ENCODE measurements around the gene INVS. TPM values are rescaled to one million over a fixed set of nuclear protein-coding genes. Genes with fewer than 3 reads are reported as not detected.

Gene INVS
- polyA plus RNA-seq, 6 donors from 2014 or later: 1.5 to 14.5 (median 10.0) TPM

- ATAC-seq (ENCODE audit: low read depth in 2 of 2): no peak
- H3K9me3 Mint-ChIP-seq: peaks cover 6 to 37% (median 13%) of the 10 kb centered on the region in 7 donors
- H3K36me3 Mint-ChIP-seq: peaks cover 43 to 52% of the 10 kb centered on the region in 2 donors
Observed at GRCh38 chr9:100284247-100284646, 185.2 kb downstream of the INVS start.

DNA sequence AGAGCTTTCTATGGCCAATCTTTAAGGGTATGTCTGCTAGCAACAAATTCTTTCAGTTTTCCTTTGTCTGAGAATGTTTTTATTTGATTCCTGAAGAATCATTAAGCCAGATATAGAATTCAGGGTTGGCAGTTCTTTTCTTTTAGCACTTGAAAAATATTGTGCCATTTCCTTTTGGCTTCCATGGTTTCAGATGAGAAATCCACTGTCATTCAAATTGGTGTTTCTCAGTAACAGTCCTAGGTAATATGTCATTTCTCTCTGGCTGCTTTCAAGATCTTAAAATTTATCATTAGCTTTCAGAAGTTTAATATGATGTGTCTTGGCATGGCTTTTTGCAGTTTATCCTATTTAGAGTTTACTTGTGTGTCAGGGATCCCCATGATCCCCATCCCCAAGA lies 186.0 kb downstream of the INVS start:
- no peak overlapping the region for H3K27ac Mint-ChIP-seq
- no peaks in the 10 kb centered on the region for H3K4me1 Mint-ChIP-seq
- peak overlapping the region in 1 of 8 donors; percentile 1 for H3K4me3 Mint-ChIP-seq
- peaks cover 52 to 60% of the 10 kb centered on the region in 2 donors for H3K36me3 Mint-ChIP-seq
- ATAC-seq (ENCODE audit: low read depth in 2 of 2): no peak
- peaks cover 9 to 37% (median 13%) of the 10 kb centered on the region in 7 donors for H3K9me3 Mint-ChIP-seq
- no peak for DNase-seq
- H3K27me3 Mint-ChIP-seq: no peaks in the 10 kb centered on the region

More at GRCh38 chr9:100284247-100284646, 185.2 kb downstream of the INVS start:
- no peak overlapping the region for H3K4me3 Mint-ChIP-seq
- no peak for DNase-seq
- no peaks in the 10 kb centered on the region for H3K27me3 Mint-ChIP-seq
- H3K27ac Mint-ChIP-seq: no peak overlapping the region
- H3K4me1 Mint-ChIP-seq: no peaks in the 10 kb centered on the region

GRCh38 chr9:100285601-100286000 lies 186.6 kb downstream of the INVS start:
- H3K27ac Mint-ChIP-seq: no peak overlapping the region
- H3K9me3 Mint-ChIP-seq: peaks cover 9 to 37% (median 13%) of the 10 kb centered on the region in 7 donors
- no peak overlapping the region for H3K4me3 Mint-ChIP-seq
- H3K4me1 Mint-ChIP-seq: no peaks in the 10 kb centered on the region
- ATAC-seq (ENCODE audit: low read depth in 2 of 2) (no peak), DNase-seq (no peak)
- H3K27me3 Mint-ChIP-seq: no peaks in the 10 kb centered on the region
- peaks cover 54 to 64% of the 10 kb centered on the region in 2 donors for H3K36me3 Mint-ChIP-seq

GRCh38 chr9:100286257-100286656 lies 187.2 kb downstream of the INVS start:
- H3K36me3 Mint-ChIP-seq: peaks cover 55 to 64% of the 10 kb centered on the region in 2 donors

DNA sequence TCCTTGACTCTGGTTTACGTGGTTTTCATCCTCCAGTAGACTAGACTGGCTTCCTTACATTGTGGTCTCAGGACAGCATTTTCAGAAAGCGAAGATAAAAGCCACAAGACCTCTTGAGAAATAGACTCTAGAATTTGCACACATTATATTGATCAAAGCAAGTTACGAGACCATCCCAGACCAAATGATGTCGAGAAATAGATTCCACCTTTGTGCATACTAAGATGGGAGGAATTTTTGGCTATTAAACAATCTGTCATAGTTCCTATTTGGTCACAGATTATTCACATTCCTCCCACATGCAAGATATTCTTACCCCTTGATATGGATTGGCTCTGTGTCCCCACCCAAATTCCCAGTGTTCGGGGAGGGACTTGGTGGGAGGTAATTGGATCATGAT lies 188.1 kb downstream of the INVS start:
- H3K4me1 Mint-ChIP-seq: no peaks in the 10 kb centered on the region

More at GRCh38 chr9:100286257-100286656, 187.2 kb downstream of the INVS start:
- no peaks in the 10 kb centered on the region for H3K4me1 Mint-ChIP-seq
- DNase-seq: no peak
- H3K27me3 Mint-ChIP-seq: no peaks in the 10 kb centered on the region
- no peak for ATAC-seq (ENCODE audit: low read depth in 2 of 2)
- peak overlapping the region in 1 of 6 donors; percentile 57 for H3K27ac Mint-ChIP-seq
- peaks cover 9 to 37% (median 13%) of the 10 kb centered on the region in 7 donors for H3K9me3 Mint-ChIP-seq
- no peak overlapping the region for H3K4me3 Mint-ChIP-seq

DNA sequence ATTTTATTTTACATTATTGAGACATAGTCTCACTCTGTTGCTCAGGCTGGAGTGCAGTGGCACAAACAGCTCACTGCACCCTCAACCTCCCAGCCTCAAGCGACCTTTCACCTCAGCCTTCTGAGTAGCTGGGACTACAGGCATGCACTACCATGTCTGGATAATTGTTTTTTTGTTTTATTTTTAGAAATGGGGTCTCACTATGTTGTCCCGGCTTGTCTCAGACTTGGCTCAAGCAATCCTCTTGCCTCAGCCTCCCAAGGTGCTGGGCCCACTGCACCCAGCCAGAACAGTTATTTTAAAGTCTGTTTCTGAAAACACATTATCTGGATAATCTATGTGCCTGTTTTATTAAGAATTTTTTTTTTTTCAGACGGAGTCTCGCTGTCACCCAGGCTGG lies 191.7 kb downstream of the INVS start:
- peaks cover 0 to 19% (median 8%) of the 10 kb centered on the region in 7 donors for H3K9me3 Mint-ChIP-seq
- no peaks in the 10 kb centered on the region for H3K27me3 Mint-ChIP-seq
- DNase-seq (no peak), ATAC-seq (ENCODE audit: low read depth in 2 of 2) (no peak)
- peaks cover 49 to 61% of the 10 kb centered on the region in 2 donors for H3K36me3 Mint-ChIP-seq
- H3K4me1 Mint-ChIP-seq: no peaks in the 10 kb centered on the region
- H3K4me3 Mint-ChIP-seq: no peak overlapping the region
- peak overlapping the region in 2 of 6 donors; percentile 33 to 54 for H3K27ac Mint-ChIP-seq

More for the DNA sequence above, 188.1 kb downstream of the INVS start:
- ATAC-seq (ENCODE audit: low read depth in 2 of 2): no peak
- H3K36me3 Mint-ChIP-seq: peaks cover 63 to 67% of the 10 kb centered on the region in 2 donors
- H3K27ac Mint-ChIP-seq: no peak overlapping the region
- H3K9me3 Mint-ChIP-seq: peaks cover 9 to 37% (median 13%) of the 10 kb centered on the region in 7 donors
- DNase-seq: no peak
- no peaks in the 10 kb centered on the region for H3K27me3 Mint-ChIP-seq
- H3K4me3 Mint-ChIP-seq: no peak overlapping the region

DNA sequence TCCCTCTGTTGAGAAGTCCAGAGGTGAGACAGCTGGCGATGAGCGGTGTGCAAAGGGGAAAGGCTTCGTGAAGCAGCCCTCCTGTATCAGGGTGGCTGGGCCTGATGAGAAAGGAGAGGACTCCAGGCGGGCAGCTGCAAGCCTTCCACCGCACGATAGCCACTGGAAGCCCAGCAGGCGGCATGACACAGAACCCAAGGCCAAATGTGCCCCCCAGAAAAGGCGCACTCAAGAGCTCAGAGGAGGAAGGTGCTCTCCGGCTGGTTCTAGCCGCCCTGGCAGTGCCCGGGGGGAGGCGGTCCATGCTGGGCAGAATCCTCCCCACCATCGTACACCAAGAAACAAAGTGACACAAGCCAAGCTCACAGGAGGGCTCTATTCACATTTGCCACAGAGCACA lies 193.4 kb downstream of the INVS start:
- Mint-ChIP-seq H3K4me1 (peaks cover 0 to 3% (median 3%) of the 10 kb centered on the region in 3 donors), H3K36me3 (peaks cover 38 to 46% of the 10 kb centered on the region in 2 donors), H3K27me3 (no peaks in the 10 kb centered on the region), H3K27ac (peak overlapping the region in 2 of 6 donors; percentile 28 to 67), H3K9me3 (peaks cover 0 to 14% (median 8%) of the 10 kb centered on the region in 7 donors), H3K4me3 (no peak overlapping the region)
- no peak for ATAC-seq (ENCODE audit: low read depth in 2 of 2)
- DNase-seq: no peak

- peaks cover 0 to 3% (median 3%) of the 10 kb centered on the region in 3 donors for H3K4me1 Mint-ChIP-seq
- H3K4me3 Mint-ChIP-seq: no peak overlapping the region
- H3K36me3 Mint-ChIP-seq: peaks cover 25 to 30% of the 10 kb centered on the region in 2 donors
- peaks cover 0 to 2% (median 0%) of the 10 kb centered on the region in 7 donors for H3K9me3 Mint-ChIP-seq
- no peaks in the 10 kb centered on the region for H3K27me3 Mint-ChIP-seq
- ATAC-seq (ENCODE audit: low read depth in 2 of 2) (no peak), DNase-seq (no peak)
- H3K27ac Mint-ChIP-seq: no peak overlapping the region
Observed at GRCh38 chr9:100294341-100294740, 195.3 kb downstream of the INVS start.

DNA sequence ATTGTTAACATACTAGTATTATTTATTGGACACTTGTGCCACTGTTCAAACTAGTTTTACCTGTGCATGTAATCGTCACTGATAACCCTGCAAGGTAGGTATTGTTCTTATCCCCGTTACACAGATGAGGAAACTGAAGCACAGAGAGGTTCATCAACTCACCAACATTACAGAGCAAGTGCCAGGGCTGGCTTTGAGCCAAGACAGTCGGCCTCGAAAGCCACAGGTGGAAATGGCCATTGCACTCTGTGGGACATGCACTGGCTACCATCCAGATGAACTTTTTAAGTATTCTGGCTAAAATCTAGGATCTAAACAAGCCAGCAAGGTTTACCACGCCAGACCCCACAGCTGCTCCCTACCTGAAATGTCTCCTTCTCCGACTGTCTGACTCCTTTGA lies 195.8 kb downstream of the INVS start:
- Mint-ChIP-seq H3K9me3 (no peaks in the 10 kb centered on the region), H3K27ac (no peak overlapping the region)

DNA sequence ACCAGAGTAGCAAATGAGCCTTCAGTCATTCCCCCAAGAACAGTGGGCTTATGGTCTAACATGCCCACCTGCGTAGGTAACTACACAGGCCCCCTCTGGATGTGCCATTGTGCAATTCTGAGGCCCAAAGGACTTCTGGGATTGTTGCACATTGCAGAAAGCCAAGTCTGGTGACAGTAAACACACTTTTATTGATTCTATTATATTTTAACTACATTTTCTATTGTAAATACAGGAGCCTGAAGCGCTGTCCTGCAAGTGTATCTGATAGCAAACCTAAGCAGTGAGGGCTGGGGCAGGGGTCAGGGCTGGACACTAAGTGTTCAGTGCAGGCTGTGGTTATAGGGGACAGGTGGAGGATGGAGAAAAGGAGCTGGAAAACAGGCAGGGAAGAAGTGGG lies 196.2 kb downstream of the INVS start:
- Mint-ChIP-seq H3K27me3 (no peaks in the 10 kb centered on the region), H3K36me3 (peaks cover 16 to 21% of the 10 kb centered on the region in 2 donors), H3K27ac (peak overlapping the region in 2 of 6 donors; percentile 52 to 55), H3K4me3 (no peak overlapping the region), H3K9me3 (no peaks in the 10 kb centered on the region), H3K4me1 (peaks cover 0 to 3% (median 3%) of the 10 kb centered on the region in 3 donors)
- DNase-seq (no peak), ATAC-seq (ENCODE audit: low read depth in 2 of 2) (no peak)

More for the DNA sequence above, 195.8 kb downstream of the INVS start:
- no peak for DNase-seq
- ATAC-seq (ENCODE audit: low read depth in 2 of 2): no peak
- peaks cover 0 to 3% (median 3%) of the 10 kb centered on the region in 3 donors for H3K4me1 Mint-ChIP-seq
- H3K4me3 Mint-ChIP-seq: no peak overlapping the region
- no peaks in the 10 kb centered on the region for H3K27me3 Mint-ChIP-seq
- H3K36me3 Mint-ChIP-seq: peaks cover 20 to 25% of the 10 kb centered on the region in 2 donors

- Mint-ChIP-seq H3K4me1 (peaks cover 0 to 3% (median 3%) of the 10 kb centered on the region in 3 donors), H3K4me3 (no peak overlapping the region), H3K9me3 (no peaks in the 10 kb centered on the region), H3K27me3 (no peaks in the 10 kb centered on the region), H3K36me3 (peaks cover 14 to 17% of the 10 kb centered on the region in 2 donors), H3K27ac (peak overlapping the region in 3 of 6 donors; percentile 10 to 78 (median 65))
- ATAC-seq (ENCODE audit: low read depth in 2 of 2) (no peak), DNase-seq (no peak)
Observed at GRCh38 chr9:100296407-100296806, 197.4 kb downstream of the INVS start.

DNA sequence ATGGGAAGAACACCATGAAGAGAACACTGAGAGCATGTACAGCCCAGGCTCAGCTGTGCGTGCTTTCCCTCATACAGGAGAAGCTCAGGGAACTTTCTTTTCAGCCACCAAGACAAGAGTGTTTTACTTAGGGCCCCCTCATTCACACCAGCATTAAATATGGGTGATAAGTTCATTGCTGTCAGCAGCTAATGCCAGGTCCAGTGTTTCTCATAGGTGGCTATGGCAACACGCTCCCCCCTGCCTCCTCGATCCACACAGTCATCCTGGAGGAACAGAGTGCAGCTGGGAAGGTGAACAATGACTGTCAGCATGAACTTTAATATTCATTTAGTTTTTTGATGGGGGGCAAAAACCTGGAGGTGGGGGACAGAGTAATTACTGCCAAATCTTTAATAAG lies 199.3 kb downstream of the INVS start:
- ATAC-seq (ENCODE audit: low read depth in 2 of 2) (no peak), DNase-seq (no peak)
- no peak overlapping the region for H3K4me3 Mint-ChIP-seq
- H3K4me1 Mint-ChIP-seq: peaks cover 0 to 3% (median 3%) of the 10 kb centered on the region in 3 donors
- no peaks in the 10 kb centered on the region for H3K9me3 Mint-ChIP-seq
- H3K27me3 Mint-ChIP-seq: no peaks in the 10 kb centered on the region
- H3K36me3 Mint-ChIP-seq: peaks cover 16 to 17% of the 10 kb centered on the region in 2 donors
- peak overlapping the region in 1 of 6 donors; percentile 82 for H3K27ac Mint-ChIP-seq

DNA sequence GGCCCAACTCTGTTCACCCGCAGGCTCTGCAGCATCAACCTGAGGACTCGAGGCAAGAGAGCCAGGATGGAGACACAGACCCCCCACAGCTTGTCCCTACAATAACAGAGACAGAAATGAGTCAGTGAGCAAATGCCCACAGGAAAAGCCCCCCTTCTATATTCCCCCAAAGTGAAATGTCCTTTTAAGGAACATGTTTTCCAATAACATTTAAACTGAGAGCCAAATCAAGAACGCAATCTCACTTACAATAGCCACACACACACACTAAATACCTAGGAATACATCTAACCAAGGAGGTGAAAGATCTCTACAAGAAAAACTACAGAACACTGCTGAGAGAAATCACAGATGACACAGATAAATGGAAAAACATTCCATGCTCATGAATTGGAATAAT lies 204.7 kb downstream of the INVS start:
- no peak overlapping the region for H3K4me3 Mint-ChIP-seq
- peak overlapping the region in 4 of 6 donors; percentile 2 to 64 (median 35) for H3K27ac Mint-ChIP-seq
- no peak for ATAC-seq (ENCODE audit: low read depth in 2 of 2)
- H3K9me3 Mint-ChIP-seq: peaks cover 0 to 1% (median 0%) of the 10 kb centered on the region in 7 donors
- no peak for DNase-seq
- no peaks in the 10 kb centered on the region for H3K27me3 Mint-ChIP-seq
- peaks cover 18 to 47% of the 10 kb centered on the region in 2 donors for H3K36me3 Mint-ChIP-seq
- H3K4me1 Mint-ChIP-seq: peaks cover 0 to 14% (median 0%) of the 10 kb centered on the region in 3 donors

GRCh38 chr9:100306283-100306682 lies 207.2 kb downstream of the INVS start:
- H3K36me3 Mint-ChIP-seq: peaks cover 26 to 63% of the 10 kb centered on the region in 2 donors
- DNase-seq: no peak
- no peaks in the 10 kb centered on the region for H3K27me3 Mint-ChIP-seq
- peak overlapping the region in 4 of 6 donors; percentile 4 to 76 (median 20) for H3K27ac Mint-ChIP-seq
- no peak for ATAC-seq (ENCODE audit: low read depth in 2 of 2)
- H3K4me1 Mint-ChIP-seq: peaks cover 0 to 19% (median 0%) of the 10 kb centered on the region in 3 donors
- peaks cover 0 to 1% (median 0%) of the 10 kb centered on the region in 7 donors for H3K9me3 Mint-ChIP-seq
- H3K4me3 Mint-ChIP-seq: no peak overlapping the region
